NCI-H146 (cell line): Measurements from ENCODE around the gene FEZ2.

ENCODE experiments used
- DNase-seq: peaks from one replicate; lab custom pipeline; 2025; lab: John Stamatoyannopoulos, UW

The FEZ2 gene

GRCh38 chr2:36561237-36561944 lies 36.6 kb downstream of the FEZ2 start:
- DNase-seq: no peak

GRCh38 chr2:36560726-36561125 lies 37.2 kb downstream of the FEZ2 start:
- no peak for DNase-seq

GRCh38 chr2:36559221-36559942 lies 38.6 kb downstream of the FEZ2 start:
- no peak for DNase-seq

GRCh38 chr2:36556842-36557241 lies 41.1 kb downstream of the FEZ2 start:
- no peak for DNase-seq

- no peak for DNase-seq
Measured at GRCh38 chr2:36555789-36556188, 42.2 kb downstream of the FEZ2 start.

GRCh38 chr2:36554531-36554930 lies 43.4 kb downstream of the FEZ2 start:
- DNase-seq: no peak

GRCh38 chr2:36553683-36554082 lies 44.3 kb downstream of the FEZ2 start:
- DNase-seq: no peak

GRCh38 chr2:36550006-36550405 lies 48.0 kb downstream of the FEZ2 start:
- no peak for DNase-seq

- DNase-seq: no peak
Measured at GRCh38 chr2:36549165-36549574, 48.8 kb downstream of the FEZ2 start.

- DNase-seq: no peak
Measured at GRCh38 chr2:36547906-36548305, 50.1 kb downstream of the FEZ2 start.

- no peak for DNase-seq
Measured at GRCh38 chr2:36545871-36546416, 52.0 kb downstream of the FEZ2 start.

GRCh38 chr2:36544638-36545338 lies 53.2 kb downstream of the FEZ2 start:
- no peak for DNase-seq

- no peak for DNase-seq
Measured at GRCh38 chr2:36541891-36542595, 55.9 kb downstream of the FEZ2 start.

- DNase-seq: no peak
Measured at GRCh38 chr2:36540986-36541754, 56.8 kb downstream of the FEZ2 start.

GRCh38 chr2:36539631-36540030 lies 58.3 kb downstream of the FEZ2 start:
- no peak for DNase-seq

GRCh38 chr2:36538335-36538734 lies 59.6 kb downstream of the FEZ2 start:
- DNase-seq: no peak

- DNase-seq: no peak
Measured at GRCh38 chr2:36536776-36537175, 61.2 kb downstream of the FEZ2 start.

- DNase-seq: no peak
Measured at GRCh38 chr2:36535099-36535498, 62.9 kb downstream of the FEZ2 start.

- no peak for DNase-seq
Measured at GRCh38 chr2:36534275-36534799, 63.6 kb downstream of the FEZ2 start.

GRCh38 chr2:36530983-36531354 lies 67.0 kb downstream of the FEZ2 start:
- DNase-seq: no peak
